GM12801 (cell line): Measurements from ENCODE around the gene FBN2.

Source experiments
- TF ChIP-seq, protein P1 (sequence below): IDR thresholded peaks from one replicate; pipeline ENCODE4 v1.5.1; 2011; ENCODE audit warnings: control low read depth; ENCODE audit not compliant: insufficient read length; ENCODE audit errors: extremely low read depth

Gene FBN2

GRCh38 chr5:128228521-128228920 is 309.5 kb downstream of the FBN2 start:
- TF ChIP-seq, protein P1, sequence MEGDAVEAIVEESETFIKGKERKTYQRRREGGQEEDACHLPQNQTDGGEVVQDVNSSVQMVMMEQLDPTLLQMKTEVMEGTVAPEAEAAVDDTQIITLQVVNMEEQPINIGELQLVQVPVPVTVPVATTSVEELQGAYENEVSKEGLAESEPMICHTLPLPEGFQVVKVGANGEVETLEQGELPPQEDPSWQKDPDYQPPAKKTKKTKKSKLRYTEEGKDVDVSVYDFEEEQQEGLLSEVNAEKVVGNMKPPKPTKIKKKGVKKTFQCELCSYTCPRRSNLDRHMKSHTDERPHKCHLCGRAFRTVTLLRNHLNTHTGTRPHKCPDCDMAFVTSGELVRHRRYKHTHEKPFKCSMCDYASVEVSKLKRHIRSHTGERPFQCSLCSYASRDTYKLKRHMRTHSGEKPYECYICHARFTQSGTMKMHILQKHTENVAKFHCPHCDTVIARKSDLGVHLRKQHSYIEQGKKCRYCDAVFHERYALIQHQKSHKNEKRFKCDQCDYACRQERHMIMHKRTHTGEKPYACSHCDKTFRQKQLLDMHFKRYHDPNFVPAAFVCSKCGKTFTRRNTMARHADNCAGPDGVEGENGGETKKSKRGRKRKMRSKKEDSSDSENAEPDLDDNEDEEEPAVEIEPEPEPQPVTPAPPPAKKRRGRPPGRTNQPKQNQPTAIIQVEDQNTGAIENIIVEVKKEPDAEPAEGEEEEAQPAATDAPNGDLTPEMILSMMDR: no peak

GRCh38 chr5:128228008-128228407 is 310.0 kb downstream of the FBN2 start:
- TF ChIP-seq, protein P1: no peak

DNA sequence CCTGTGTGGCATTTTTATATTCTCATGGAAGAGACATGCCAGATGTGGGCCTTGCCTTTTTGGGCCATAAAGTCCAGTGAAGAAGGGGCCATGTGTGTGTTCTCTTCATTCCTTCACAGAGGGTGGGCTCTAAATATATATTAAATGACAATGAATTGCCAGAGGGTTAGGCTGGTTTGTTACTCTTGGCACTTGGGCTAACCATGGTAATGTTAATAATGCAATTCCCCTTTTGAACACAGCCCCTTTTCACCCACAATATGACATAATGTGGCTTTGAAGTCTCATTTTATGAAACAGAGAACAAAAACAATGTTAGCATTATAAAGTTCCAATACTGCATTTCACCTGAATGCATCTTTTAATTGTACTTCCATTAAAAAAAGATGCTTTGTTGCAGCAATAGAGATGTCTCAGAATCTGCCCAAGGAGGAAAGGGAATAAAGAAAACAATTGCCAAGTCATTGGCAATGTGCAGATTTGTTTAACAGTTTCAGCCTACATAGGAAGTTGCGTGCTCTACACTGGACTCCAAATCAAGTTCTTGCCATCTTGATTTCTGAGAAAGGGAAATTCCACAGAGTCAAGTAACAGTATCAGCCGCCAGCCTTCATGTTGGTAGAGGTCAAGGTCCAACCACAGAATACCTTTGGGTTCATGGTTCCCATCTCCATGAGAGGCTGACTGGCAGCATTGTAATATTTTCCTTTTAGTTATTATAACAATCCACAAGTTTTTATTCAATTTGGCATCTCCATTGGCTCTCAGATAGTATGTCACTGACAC is 312.6 kb downstream of the FBN2 start:
- TF ChIP-seq, protein P1: no peak

GRCh38 chr5:128224336-128224735 is 313.7 kb downstream of the FBN2 start:
- TF ChIP-seq, protein P1: no peak

GRCh38 chr5:128220841-128221240 is 317.2 kb downstream of the FBN2 start:
- TF ChIP-seq, protein P1: no peak

- TF ChIP-seq, protein P1: no peak
These were observed 321.0 kb downstream of the FBN2 start for GRCh38 chr5:128216860-128217531.

- TF ChIP-seq, protein P1: no peak
These were observed 321.8 kb downstream of the FBN2 start for GRCh38 chr5:128216285-128216684.
